NCI-H460 (cell line): ENCODE measurements around the gene OGDHL. TPM values are rescaled to one million over a fixed set of nuclear protein-coding genes. Genes with fewer than 3 reads are reported as not detected.
"Not testable (repeated sequence)": the region's sequence is repeated elsewhere in the genome, so short reads cannot be mapped to it uniquely, and the experiment has no call there.

Source experiments
- DNase-seq: peaks from one replicate; pipeline ENCODE4 v3.0.0-alpha.2; 2016; ENCODE audit warnings: low read depth; ENCODE audit errors: extremely low read depth
- total RNA-seq: library from RNA; depleted of rRNA; stranded (reverse); fragments of >200 nt; shearing (Covaris generic); gene quantifications from 2 replicates; pipeline ENCODE4 v1.2.3, GENCODE V29; 2014

OGDHL gene
- total RNA-seq, 1 experiment from 2014 or later, result 0.30 TPM

GRCh38 chr10:49758249-49758930 is 3.7 kb downstream of the OGDHL start:
- DNase-seq, result no peak

GRCh38 chr10:49756641-49757040 is 5.5 kb downstream of the OGDHL start:
- DNase-seq, result no peak

- DNase-seq, result no peak
Observed at GRCh38 chr10:49756031-49756430, 6.1 kb downstream of the OGDHL start.

DNA sequence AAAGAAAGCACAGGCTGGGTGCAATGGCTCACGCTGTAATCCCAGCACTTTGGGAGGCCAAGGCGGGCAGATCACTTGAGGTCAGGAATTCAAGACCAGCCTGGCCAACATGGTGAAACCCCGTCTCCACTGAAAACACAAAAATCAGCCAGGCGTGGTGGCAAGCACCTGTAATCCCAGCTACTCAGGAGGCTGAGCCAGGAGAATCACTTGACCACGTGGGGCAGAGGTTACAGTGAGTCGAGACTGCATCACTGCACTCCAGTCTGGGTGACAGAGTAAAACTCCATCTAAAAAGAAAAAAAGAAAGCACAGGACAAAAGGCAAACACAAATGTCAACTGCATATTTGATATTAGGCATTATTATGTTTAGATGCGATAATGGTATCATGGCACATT is 7.2 kb downstream of the OGDHL start:
- DNase-seq, result not testable (repeated sequence)

DNA sequence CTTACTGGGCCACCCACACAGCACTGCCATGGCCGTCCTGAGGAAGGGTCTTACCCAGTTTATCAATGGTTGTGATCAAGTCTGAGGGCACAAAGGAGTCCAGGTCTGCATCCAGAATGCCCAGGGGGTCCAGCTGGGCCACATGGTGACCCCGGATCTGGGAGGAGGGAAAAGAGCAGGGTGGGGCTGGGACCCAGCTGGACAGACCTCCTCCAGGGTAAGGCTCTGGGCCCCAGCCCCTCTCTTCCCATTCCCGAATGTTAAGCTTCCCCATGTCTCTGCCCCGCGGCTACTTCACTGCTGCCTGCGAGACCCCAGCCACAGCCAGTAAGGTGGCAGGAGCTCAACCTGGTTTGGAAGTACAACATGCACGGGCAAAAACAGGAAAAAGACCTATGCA is 9.5 kb downstream of the OGDHL start:
- DNase-seq, result no peak

DNA sequence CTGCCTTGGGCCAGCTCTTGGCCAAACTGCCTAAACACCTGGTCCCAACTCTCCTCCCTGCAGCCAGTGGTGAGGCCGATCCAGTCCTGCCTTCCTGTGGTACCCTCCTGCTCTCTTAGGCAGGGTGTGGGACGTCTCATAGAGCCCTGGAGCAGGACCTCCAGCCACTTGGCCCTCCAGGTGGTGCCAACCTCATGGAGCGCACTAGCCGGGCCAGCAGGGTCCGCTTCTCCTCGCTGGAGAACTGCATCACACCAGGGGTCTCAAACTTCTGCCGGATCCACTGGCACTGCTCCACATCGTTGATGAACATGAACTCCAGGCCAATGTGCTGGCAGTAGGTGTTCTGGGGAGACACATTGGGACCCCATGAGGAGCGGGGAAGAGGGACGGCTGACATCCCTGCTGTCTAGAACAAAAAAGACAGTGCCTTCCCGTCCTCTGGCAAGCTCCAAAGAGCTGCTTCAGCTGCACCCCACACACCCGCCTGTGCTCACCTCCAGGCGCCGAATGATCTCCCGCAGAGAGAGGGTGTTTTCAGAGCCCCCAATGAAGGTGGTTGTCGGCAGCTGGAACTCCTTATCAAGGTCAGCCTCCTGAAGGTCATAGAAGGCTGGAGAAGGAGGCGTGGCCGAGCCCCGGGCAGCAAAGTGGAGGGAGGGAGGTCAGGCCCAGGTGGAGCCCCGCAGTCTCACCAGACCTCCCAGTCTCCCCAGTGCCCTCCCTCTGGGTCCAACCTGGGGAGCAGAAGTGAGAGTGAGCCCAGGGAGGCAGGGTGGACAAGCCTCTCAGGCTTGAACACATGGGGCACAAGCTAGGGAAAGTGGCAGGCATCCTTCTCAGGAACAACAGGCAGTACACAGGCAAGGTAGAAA is 10.2 kb downstream of the OGDHL start:
- DNase-seq, result no peak

- no peak for DNase-seq
Observed at GRCh38 chr10:49751216-49751615, 10.9 kb downstream of the OGDHL start.

- DNase-seq, result no peak
Observed at GRCh38 chr10:49750546-49750945, 11.6 kb downstream of the OGDHL start.

DNA sequence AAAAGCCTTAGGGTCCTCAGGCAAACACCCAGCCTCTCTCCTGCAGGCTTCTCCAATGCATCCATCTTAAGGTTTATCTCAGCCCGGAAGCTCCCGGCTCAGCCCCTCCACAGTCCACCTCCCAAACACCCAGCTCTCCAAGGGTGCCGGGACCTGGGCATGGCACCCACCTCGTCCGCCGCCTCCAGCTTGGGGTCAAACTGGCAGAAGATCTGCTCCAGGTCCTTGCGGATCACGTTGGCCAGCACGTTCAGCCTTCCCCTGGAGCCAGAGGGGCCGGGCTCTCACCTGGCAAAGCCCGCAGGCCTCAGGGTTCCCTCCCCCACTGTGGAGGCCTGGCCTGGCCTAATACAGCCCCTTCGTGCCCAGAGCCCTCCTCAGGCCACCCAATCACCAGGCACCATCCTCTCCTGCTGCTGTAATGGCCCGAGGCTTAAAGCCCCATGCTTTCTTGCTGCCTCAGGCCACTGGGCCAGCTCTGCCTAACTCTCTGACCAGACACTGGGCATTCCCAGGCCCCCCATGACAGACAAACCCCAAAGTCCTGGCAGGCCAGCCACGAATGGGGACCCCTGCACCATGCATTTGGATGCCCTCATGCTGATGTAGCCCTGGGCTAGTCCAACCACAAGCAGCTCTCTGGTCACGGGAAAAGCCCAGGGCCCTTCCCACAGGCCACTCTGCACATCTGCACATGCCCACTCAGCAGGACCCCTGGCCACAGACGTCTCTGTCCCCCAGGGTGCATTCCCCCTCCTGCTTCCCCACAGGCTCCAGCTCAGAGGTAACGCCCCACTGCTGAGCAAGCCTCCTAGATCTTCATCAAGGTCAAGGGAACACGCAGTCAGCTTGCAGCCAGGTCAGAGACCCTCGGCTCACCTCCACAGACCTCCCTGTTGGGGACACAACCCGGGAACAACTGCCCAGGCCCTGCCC is 12.3 kb downstream of the OGDHL start:
- DNase-seq, result no peak

DNA sequence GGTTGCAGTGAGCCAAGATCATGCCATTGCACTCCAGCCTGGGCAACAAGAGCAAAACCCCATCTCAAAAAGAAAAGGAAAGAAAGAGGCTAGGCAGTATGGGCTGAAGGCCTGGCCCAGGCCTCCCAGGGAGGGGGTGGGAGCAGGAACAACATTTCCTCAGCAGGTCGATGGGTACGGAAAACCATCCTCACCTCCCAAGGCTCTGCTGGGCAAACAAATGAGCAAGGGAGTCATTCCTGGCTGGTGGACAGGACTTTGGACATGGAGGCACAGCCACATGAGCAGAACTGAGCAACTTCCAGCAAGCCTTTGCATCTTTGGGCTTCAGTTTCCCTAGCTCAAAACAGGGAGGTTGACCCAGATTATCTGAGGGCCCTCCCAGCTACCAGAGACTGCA is 13.0 kb downstream of the OGDHL start:
- DNase-seq, result no peak

GRCh38 chr10:49748006-49748405 is 14.1 kb downstream of the OGDHL start:
- DNase-seq, result no peak

DNA sequence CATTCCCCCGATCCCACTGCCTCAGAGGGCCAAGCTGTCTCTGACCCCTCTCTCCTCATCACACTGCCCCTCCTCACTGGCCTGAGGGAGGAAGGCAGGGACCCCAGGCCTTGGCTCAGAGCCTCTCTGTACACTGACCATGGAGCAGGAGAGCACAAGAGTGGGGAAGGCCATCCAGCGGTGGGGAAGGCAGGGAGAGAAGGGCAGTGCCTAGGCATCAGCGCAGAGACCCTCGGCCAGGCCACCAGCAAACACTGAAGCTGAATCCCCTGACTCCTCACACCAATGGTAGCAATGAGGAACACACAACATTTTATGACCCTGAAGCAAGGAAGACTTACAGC is 14.8 kb downstream of the OGDHL start:
- DNase-seq, result no peak

DNA sequence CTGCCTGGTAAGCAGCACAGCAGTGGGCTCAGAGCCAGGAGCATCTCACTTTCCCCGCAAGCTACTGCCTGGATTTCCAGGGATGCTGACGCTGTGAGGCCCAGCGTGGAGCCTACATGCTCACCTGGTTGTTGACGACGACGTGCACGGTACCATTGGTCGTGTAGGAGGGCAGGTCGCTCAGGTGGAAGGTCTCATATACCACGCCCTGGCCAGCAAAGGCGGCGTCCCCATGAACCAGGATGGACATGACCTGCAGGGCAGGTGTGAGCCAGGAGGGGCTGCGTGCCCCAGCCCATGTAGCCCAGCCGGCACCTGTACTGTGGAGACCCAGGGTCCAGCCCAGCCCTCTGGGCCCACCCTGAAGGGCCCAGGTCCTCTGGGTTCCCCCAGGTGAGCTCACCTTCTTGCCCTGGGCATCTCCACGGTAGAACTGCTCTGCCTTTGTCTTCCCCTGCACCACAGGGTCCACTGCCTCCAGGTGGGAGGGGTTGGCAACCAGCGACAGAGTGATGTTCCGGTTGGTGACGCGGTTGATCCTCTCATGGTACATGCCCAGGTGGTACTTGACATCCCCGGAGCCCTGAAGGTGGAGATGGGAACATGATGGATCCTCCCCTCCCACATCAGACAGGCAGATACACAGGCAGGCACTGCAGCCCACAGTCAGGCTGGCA is 15.4 kb downstream of the OGDHL start:
- no peak for DNase-seq

GRCh38 chr10:49745756-49746155 is 16.4 kb downstream of the OGDHL start:
- DNase-seq, result no peak

GRCh38 chr10:49744924-49745605 is 17.1 kb downstream of the OGDHL start:
- no peak for DNase-seq

GRCh38 chr10:49744091-49744685 is 17.9 kb downstream of the OGDHL start:
- DNase-seq, result no peak

DNA sequence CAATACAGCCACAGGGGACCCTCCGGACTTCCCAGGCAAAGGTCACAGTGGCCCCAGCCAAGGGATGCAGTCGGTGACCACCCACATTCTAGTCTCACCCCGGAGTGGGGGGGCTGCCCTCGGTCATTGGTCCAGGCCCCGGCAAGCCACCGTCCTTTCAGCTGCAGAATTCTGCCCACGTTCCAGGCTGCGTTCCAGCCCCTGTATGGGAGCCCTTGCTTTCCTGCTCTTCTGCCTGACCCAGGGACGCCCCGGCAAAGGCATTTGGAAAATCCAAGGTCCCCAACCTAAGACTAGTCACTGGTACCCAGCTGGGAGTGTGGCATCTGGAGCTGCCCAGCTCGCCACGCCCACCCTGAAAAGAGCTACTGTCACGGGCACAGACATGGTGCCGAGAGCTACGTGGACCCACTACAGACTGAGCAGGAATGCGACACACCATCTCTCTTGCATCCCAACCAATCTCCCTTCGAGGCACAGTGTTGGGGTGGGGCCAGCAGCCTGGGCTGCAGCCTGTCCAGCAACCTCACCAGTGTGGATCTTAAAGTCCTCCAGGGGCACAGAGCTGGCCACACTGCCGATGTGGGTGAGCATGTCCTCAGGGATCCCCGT is 18.6 kb downstream of the OGDHL start:
- DNase-seq, result no peak

- no peak for DNase-seq
Observed at GRCh38 chr10:49742683-49743463, 19.2 kb downstream of the OGDHL start.
